Spinal cord (tissue), 10 donors: ENCODE data around the gene FBP1. TPM values are rescaled to one million over a fixed set of nuclear protein-coding genes. Genes with fewer than 3 reads are reported as not detected.
"Not testable (repeated sequence)": the region's sequence is repeated elsewhere in the genome, so short reads cannot be mapped to it uniquely, and the experiment has no call there.

ENCODE experiments used
- DNase-seq, 6 donors: peaks; one replicate each; pipeline versions ENCODE4 v3.0.0 to v3.0.0-alpha.2; 2013 to 2015; ENCODE audit warnings: low spot score in 6 of 6, low read depth in 4 of 6
- H3K27ac ChIP-seq: one replicate; pipeline ENCODE4 v1.5.1; 2013; ENCODE audit warnings: low read depth, low read length, control low read depth
- H3K27me3 ChIP-seq: one replicate; pipeline ENCODE4 v1.6.1; 2013; ENCODE audit warnings: low read length; ENCODE audit not compliant: control insufficient read depth, insufficient read depth
- H3K36me3 ChIP-seq: one replicate; pipeline ENCODE4 v1.6.1; 2013; ENCODE audit warnings: low read length; ENCODE audit not compliant: control insufficient read depth, insufficient read depth
- H3K4me1 ChIP-seq: one replicate; pipeline ENCODE4 v1.6.1; 2013; ENCODE audit warnings: low read length; ENCODE audit not compliant: control insufficient read depth, insufficient read depth
- H3K4me3 ChIP-seq: one replicate; pipeline ENCODE4 v1.5.1; 2013; ENCODE audit warnings: low read depth, low read length, control low read depth
- H3K9me3 ChIP-seq: one replicate; pipeline ENCODE4 v1.6.1; 2013; ENCODE audit warnings: low read length; ENCODE audit not compliant: control insufficient read depth, insufficient read depth
- WGBS: methylation state at CpG from one replicate; pipeline ENCODE4 v1.1.5; 2013; ENCODE audit warnings: missing lambda C conversion rate; ENCODE audit not compliant: insufficient coverage; 5-methylcytosine and 5-hydroxymethylcytosine counted together
- polyA plus RNA-seq, 2 donors: library from polyadenylated mRNA; unstranded; fragments of 120-200 nt; gene quantifications; one replicate each; pipeline ENCODE4 v1.2.1, GENCODE V29; 2013; ENCODE audit not compliant: insufficient read length in 2 of 2
- total RNA-seq, 2 donors: library from RNA; depleted of rRNA in 1 of 2; stranded (reverse); fragments of 120-200 nt in 1 of 2; fragments of >200 nt in 1 of 2; gene quantifications; one replicate each; pipeline versions ENCODE4 v1.2.3 to v1.2.4, GENCODE V29; 2013 to 2014
- donor health status: healthy.

FBP1 gene
- total and polyA plus RNA-seq, 4 donors = 1.0 to 2.2 (median 1.5) TPM

- H3K4me1 ChIP-seq = no peaks in the 10 kb centered on the region
- no peak overlapping the region for H3K27ac ChIP-seq
- no peaks in the 10 kb centered on the region for H3K27me3 ChIP-seq
- H3K36me3 ChIP-seq = no peaks in the 10 kb centered on the region
- H3K9me3 ChIP-seq = no peaks in the 10 kb centered on the region
- no peak for DNase-seq
- no peak overlapping the region for H3K4me3 ChIP-seq
- 64% methylated on average over 2 of the region's 3 CpGs for WGBS
Observed at GRCh38 chr9:94568250-94568889, 70.9 kb downstream of the FBP1 start.

- peak in 1 of 6 donors; percentile 6 for DNase-seq
- Histone ChIP-seq H3K27ac (no peak overlapping the region), H3K27me3 (no peaks in the 10 kb centered on the region), H3K9me3 (no peaks in the 10 kb centered on the region), H3K4me1 (no peaks in the 10 kb centered on the region), H3K36me3 (no peaks in the 10 kb centered on the region), H3K4me3 (no peak overlapping the region)
- no CpG with 5 or more reads among the region's 2 CpGs for WGBS
Observed at GRCh38 chr9:94567271-94567670, 72.0 kb downstream of the FBP1 start.

GRCh38 chr9:94566550-94566949 is 72.8 kb downstream of the FBP1 start:
- H3K27me3 ChIP-seq = no peaks in the 10 kb centered on the region

GRCh38 chr9:94564279-94564678 is 75.0 kb downstream of the FBP1 start:
- H3K4me1 ChIP-seq, H3K9me3 ChIP-seq, H3K27ac ChIP-seq, DNase-seq, H3K27me3 ChIP-seq, H3K4me3 ChIP-seq, H3K36me3 ChIP-seq: not testable (repeated sequence)
- no CpG with 5 or more reads among the region's 3 CpGs for WGBS

More at GRCh38 chr9:94566550-94566949, 72.8 kb downstream of the FBP1 start:
- Histone ChIP-seq H3K9me3 (no peaks in the 10 kb centered on the region), H3K36me3 (no peaks in the 10 kb centered on the region), H3K4me1 (no peaks in the 10 kb centered on the region), H3K27ac (no peak overlapping the region), H3K4me3 (no peak overlapping the region)
- no peak for DNase-seq

- WGBS = no CpG with 5 or more reads among the region's 2 CpGs
- Histone ChIP-seq H3K4me1 (no peaks in the 10 kb centered on the region), H3K36me3 (no peaks in the 10 kb centered on the region), H3K9me3 (no peaks in the 10 kb centered on the region), H3K27ac (no peak overlapping the region), H3K4me3 (no peak overlapping the region), H3K27me3 (no peaks in the 10 kb centered on the region)
- DNase-seq = no peak
Observed at GRCh38 chr9:94563548-94563947, 75.8 kb downstream of the FBP1 start.

GRCh38 chr9:94560237-94560636 is 79.1 kb downstream of the FBP1 start:
- 100% methylated on average over 3 of the region's 6 CpGs for WGBS
- Histone ChIP-seq H3K4me1 (no peaks in the 10 kb centered on the region), H3K4me3 (no peak overlapping the region), H3K9me3 (no peaks in the 10 kb centered on the region), H3K27me3 (no peaks in the 10 kb centered on the region), H3K36me3 (no peaks in the 10 kb centered on the region), H3K27ac (no peak overlapping the region)
- DNase-seq = no peak

- 83% methylated on average over 2 of the region's 4 CpGs for WGBS
- Histone ChIP-seq H3K27ac (no peak overlapping the region), H3K27me3 (no peaks in the 10 kb centered on the region), H3K4me1 (no peaks in the 10 kb centered on the region), H3K4me3 (no peak overlapping the region), H3K9me3 (no peaks in the 10 kb centered on the region), H3K36me3 (no peaks in the 10 kb centered on the region)
- DNase-seq = no peak
Observed at GRCh38 chr9:94557376-94557775, 81.9 kb downstream of the FBP1 start.

- Histone ChIP-seq H3K27me3 (no peaks in the 10 kb centered on the region), H3K4me3 (no peak within 1 kb of the TSS), H3K9me3 (no peaks in the 10 kb centered on the region), H3K27ac (no peak within 1 kb of the TSS), H3K36me3 (no peaks in the 10 kb centered on the region), H3K4me1 (no peaks in the 10 kb centered on the region)
- DNase-seq = no peak
- WGBS = 91% methylated on average over 30 of the region's 40 CpGs
Observed at GRCh38 chr9:94554439-94555331, 84.6 kb downstream of the FBP1 start, which contains the start of gene PCAT7. PCAT7 (plus strand) TSS chr9:94555083.

- no peak for DNase-seq
- Histone ChIP-seq H3K36me3 (no peaks in the 10 kb centered on the region), H3K9me3 (no peaks in the 10 kb centered on the region), H3K4me3 (no peak overlapping the region), H3K27ac (no peak overlapping the region), H3K4me1 (no peaks in the 10 kb centered on the region), H3K27me3 (no peaks in the 10 kb centered on the region)
- WGBS = 91% methylated on average over 16 of the region's 16 CpGs
Observed at GRCh38 chr9:94554078-94554438, 85.3 kb downstream of the FBP1 start.
